ENCODE results near the gene PROCA1. TPM values are rescaled to one million over a fixed set of nuclear protein-coding genes. Genes with fewer than 3 reads are reported as not detected.

PROCA1 gene
- polyA plus RNA-seq, 1 of the 3 experiments (the other 2 are of a cell fraction) = 7.1 TPM

DNA sequence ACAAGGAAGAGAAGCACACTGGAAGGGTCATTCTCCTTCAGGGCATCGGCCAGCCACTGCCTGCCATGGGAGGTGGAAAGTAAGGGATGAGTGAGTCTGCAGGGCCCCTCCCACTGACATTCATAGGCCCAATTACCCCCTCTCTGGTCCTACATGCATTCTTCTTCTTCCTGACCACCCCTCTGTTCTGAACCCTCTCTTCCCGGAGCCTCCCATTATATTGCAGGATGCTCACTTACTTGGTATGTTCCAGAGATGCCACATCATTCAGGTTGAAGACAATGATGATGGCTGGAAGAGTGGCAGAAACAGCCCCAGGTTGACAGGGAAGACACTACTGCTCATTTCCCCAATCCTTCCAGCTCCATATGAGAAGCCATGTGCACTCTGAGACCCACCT, 3.5 kb upstream of the PROCA1 start:
- Histone ChIP-seq H3K27me3 (ENCODE audit: insufficient read depth) (no peaks in the 10 kb centered on the region), H3K4me3 (ENCODE audit: low read depth in 2 of 2, low read length in 1 of 2) (no peak overlapping the region), H3F3A (replicated peaks; ENCODE audit: insufficient read depth) (peaks cover 19% of the 10 kb centered on the region), H3K79me2 (ENCODE audit: insufficient read depth) (peaks cover 5% of the 10 kb centered on the region), H3K4me1 (ENCODE audit: control insufficient read depth in 1 of 2, insufficient read depth in 2 of 2, low read depth in 1 of 2, low read length in 1 of 2) (peaks cover 0 to 2% of the 10 kb centered on the region in 2 experiments; a peak in 2 of 4 replicates), H3K27ac (ENCODE audit: low read depth in 2 of 2, low read length in 1 of 2) (no peak overlapping the region), H3K36me3 (replicated peaks in 1 of 2; ENCODE audit: control insufficient read depth in 1 of 2, insufficient read depth in 2 of 2, low read length in 1 of 2) (peaks cover 0 to under 1% of the 10 kb centered on the region in 2 experiments), H3K9me2 (no peaks in the 10 kb centered on the region), H3K9me3 (no peaks in the 10 kb centered on the region), H2AFZ (ENCODE audit: low read depth) (no peak overlapping the region), H4K20me1 (ENCODE audit: insufficient read depth) (no peaks in the 10 kb centered on the region), H3K9ac (no peak overlapping the region), H3K4me2 (no peak overlapping the region)
- no peak for DNase-seq
- WGBS (ENCODE audit: low lambda C conversion rate) = 69% methylated on average over 1 of the region's 2 CpGs
- ChIA-PET POLR2A (no interaction called here), CTCF (interaction anchor here (0.9 to 1.5 kb wide), 2 partner anchors 35 to 48 kb away, joined by 3 to 4 read pairs; no protein-coding TSS in a partner anchor)
- TF ChIP-seq FOXM1 (IDR thresholded peaks at IDR 0.05; ENCODE audit: low read depth) = no peak
- no peak for TF ChIP-seq FOSL2 (IDR thresholded peaks at IDR 0.05; ENCODE audit: borderline replicate concordance, low read depth)
- no peak for TF ChIP-seq RXRA (IDR thresholded peaks at IDR 0.05; ENCODE audit: borderline replicate concordance, low read depth)

DNA sequence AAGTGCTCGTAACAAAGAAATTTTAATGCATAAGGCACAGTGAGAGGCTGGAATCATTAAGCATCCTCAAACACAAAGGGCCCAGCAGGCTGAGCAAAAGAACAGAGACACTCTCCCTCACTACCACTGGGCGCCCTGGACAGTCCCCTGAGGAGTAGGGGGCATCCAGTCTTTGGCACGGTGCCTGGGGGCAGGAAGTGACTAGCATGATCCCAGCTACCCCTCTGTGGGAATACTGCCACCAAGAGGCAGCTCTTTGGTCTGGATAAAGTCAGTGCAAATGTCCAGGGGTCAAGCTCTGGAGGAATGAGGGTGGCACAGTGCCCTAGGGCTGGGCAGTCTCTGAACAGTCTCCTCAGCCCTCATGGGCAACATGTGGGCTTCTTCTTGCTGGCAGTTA, 2.6 kb upstream of the PROCA1 start:
- H3K9me2 ChIP-seq = no peaks in the 10 kb centered on the region
- H3K4me2 ChIP-seq = no peak overlapping the region
- no peaks in the 10 kb centered on the region for H3K9me3 ChIP-seq
- POLR2A ChIA-PET = no interaction called here
- no peak for DNase-seq
- H4K20me1 ChIP-seq (ENCODE audit: insufficient read depth) = no peaks in the 10 kb centered on the region
- CTCF ChIA-PET = interaction anchor here (0.9 kb wide), 1 partner anchor 36 kb away, joined by 4 read pairs; no protein-coding TSS in a partner anchor
- H3K9ac ChIP-seq = no peak overlapping the region
- WGBS (ENCODE audit: low lambda C conversion rate) = 66% methylated on average over 3 of the region's 3 CpGs
- TF ChIP-seq NFIC (IDR thresholded peaks at IDR 0.05; ENCODE audit: borderline replicate concordance) (no peak), NRF1 (IDR thresholded peaks at IDR 0.05; ENCODE audit: low read depth, low read length) (no peak), RAD21 (IDR thresholded peaks at IDR 0.05; ENCODE audit: low read length) (no peak), ELF1 (IDR thresholded peaks at IDR 0.05) (no peak), TAF1 (IDR thresholded peaks at IDR 0.05; ENCODE audit: borderline replicate concordance, low read depth, low read length) (no peak), SIN3A (IDR thresholded peaks at IDR 0.05; ENCODE audit: borderline replicate concordance, low read depth, low read length) (no peak), MXI1 (IDR thresholded peaks at IDR 0.05; ENCODE audit: low read depth, low read length) (no peak), POLR2AphosphoS5 (IDR thresholded peaks at IDR 0.05; ENCODE audit: low read depth, low read length) (no peak), CHD2 (IDR thresholded peaks at IDR 0.05; ENCODE audit: low read length, partially characterized antibody) (no peak), SMC3 (IDR thresholded peaks at IDR 0.05; ENCODE audit: low read depth, low read length) (no peak)
- TF ChIP-seq, protein P1, sequence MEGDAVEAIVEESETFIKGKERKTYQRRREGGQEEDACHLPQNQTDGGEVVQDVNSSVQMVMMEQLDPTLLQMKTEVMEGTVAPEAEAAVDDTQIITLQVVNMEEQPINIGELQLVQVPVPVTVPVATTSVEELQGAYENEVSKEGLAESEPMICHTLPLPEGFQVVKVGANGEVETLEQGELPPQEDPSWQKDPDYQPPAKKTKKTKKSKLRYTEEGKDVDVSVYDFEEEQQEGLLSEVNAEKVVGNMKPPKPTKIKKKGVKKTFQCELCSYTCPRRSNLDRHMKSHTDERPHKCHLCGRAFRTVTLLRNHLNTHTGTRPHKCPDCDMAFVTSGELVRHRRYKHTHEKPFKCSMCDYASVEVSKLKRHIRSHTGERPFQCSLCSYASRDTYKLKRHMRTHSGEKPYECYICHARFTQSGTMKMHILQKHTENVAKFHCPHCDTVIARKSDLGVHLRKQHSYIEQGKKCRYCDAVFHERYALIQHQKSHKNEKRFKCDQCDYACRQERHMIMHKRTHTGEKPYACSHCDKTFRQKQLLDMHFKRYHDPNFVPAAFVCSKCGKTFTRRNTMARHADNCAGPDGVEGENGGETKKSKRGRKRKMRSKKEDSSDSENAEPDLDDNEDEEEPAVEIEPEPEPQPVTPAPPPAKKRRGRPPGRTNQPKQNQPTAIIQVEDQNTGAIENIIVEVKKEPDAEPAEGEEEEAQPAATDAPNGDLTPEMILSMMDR (IDR thresholded peaks at IDR 0.05) = no peak
- TF ChIP-seq, protein P2, sequence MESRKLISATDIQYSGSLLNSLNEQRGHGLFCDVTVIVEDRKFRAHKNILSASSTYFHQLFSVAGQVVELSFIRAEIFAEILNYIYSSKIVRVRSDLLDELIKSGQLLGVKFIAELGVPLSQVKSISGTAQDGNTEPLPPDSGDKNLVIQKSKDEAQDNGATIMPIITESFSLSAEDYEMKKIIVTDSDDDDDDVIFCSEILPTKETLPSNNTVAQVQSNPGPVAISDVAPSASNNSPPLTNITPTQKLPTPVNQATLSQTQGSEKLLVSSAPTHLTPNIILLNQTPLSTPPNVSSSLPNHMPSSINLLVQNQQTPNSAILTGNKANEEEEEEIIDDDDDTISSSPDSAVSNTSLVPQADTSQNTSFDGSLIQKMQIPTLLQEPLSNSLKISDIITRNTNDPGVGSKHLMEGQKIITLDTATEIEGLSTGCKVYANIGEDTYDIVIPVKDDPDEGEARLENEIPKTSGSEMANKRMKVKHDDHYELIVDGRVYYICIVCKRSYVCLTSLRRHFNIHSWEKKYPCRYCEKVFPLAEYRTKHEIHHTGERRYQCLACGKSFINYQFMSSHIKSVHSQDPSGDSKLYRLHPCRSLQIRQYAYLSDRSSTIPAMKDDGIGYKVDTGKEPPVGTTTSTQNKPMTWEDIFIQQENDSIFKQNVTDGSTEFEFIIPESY (IDR thresholded peaks at IDR 0.05; ENCODE audit: borderline replicate concordance, low read depth) = no peak
- TF ChIP-seq, protein P3, sequence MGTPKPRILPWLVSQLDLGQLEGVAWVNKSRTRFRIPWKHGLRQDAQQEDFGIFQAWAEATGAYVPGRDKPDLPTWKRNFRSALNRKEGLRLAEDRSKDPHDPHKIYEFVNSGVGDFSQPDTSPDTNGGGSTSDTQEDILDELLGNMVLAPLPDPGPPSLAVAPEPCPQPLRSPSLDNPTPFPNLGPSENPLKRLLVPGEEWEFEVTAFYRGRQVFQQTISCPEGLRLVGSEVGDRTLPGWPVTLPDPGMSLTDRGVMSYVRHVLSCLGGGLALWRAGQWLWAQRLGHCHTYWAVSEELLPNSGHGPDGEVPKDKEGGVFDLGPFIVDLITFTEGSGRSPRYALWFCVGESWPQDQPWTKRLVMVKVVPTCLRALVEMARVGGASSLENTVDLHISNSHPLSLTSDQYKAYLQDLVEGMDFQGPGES (IDR thresholded peaks at IDR 0.05; ENCODE audit: low read depth, low read length) = no peak
- H3K27ac ChIP-seq (ENCODE audit: low read depth in 2 of 2, low read length in 1 of 2) = no peak overlapping the region
- H3K4me1 ChIP-seq (ENCODE audit: control insufficient read depth in 1 of 2, insufficient read depth in 2 of 2, low read depth in 1 of 2, low read length in 1 of 2) = peaks cover 0 to 2% of the 10 kb centered on the region in 2 experiments; a peak in 2 of 4 replicates
- peaks cover 22% of the 10 kb centered on the region for H3F3A ChIP-seq (replicated peaks; ENCODE audit: insufficient read depth)
- no peak overlapping the region for H2AFZ ChIP-seq (ENCODE audit: low read depth)
- H3K4me3 ChIP-seq (ENCODE audit: low read depth in 2 of 2, low read length in 1 of 2) = no peak overlapping the region
- H3K36me3 ChIP-seq (replicated peaks in 1 of 2; ENCODE audit: control insufficient read depth in 1 of 2, insufficient read depth in 2 of 2, low read length in 1 of 2) = no peaks in the 10 kb centered on the region
- H3K27me3 ChIP-seq (ENCODE audit: insufficient read depth) = no peaks in the 10 kb centered on the region
- peaks cover 9% of the 10 kb centered on the region; the same call in 1 of the 2 replicates for H3K79me2 ChIP-seq (ENCODE audit: insufficient read depth)
